ENCODE measurements around the gene MCTS1. TPM values are rescaled to one million over a fixed set of nuclear protein-coding genes. Genes with fewer than 3 reads are reported as not detected.
"Not testable (repeated sequence)": the region's sequence is repeated elsewhere in the genome, so short reads cannot be mapped to it uniquely, and the experiment has no call there.

The MCTS1 gene
- polyA plus RNA-seq, 10 donors = 36.8 to 50.7 (median 41.2) TPM

GRCh38 chrX:120617996-120618630, 14.2 kb downstream of the MCTS1 start:
- no peak for DNase-seq

- peak in 1 of 3 donors; percentile 10 for DNase-seq
These were observed 21.5 kb downstream of the MCTS1 start for GRCh38 chrX:120625371-120625770.

DNA sequence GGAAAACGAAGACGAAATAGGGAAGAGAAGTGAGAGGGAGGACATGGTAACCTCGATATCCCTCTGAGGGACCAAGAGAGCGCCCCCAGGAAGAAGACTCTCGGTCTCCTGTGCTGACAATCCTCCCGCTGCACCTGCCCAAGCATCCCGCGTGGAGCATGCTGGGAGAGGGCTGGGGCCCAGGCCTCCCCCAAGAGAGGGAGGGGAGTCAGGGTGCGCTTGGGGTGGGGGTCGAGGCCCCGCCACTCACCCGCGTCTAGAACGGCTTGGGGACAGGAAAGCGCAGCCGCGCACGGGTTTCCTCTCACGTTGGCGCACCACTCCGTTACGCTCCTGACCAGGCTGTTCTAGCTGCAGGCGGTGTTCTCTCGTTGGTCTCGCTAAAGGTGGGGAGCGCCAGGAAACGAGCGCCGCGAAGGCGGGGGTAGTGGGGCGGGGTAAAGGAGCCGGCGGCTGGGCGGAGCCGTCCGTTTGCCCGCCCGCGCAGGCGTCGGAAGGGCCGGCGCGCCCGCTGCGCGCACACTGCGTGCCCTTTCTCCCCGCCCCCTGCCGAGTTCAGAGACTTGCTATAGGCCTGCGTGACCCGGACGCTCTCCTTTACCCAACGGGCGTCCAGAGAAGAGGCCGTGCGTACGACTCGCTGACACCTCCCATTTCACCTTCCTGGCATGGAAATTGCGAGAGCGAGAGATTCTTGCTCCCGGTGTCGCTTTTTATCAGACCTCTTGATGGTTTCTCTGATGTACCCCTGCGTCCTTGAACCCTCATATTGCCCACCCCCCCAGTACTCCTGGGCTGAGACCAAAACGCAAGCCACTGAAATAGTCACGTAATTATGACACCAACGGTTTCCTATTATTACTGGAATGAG, 26.0 kb downstream of the MCTS1 start, which contains the start of gene C1GALT1C1:
C1GALT1C1 (minus strand) TSS at position 388 of the 871 bp plus-strand sequence. CDS start 2,888 bp downstream, outside the sequence.
- DNase-seq = peak; percentile 89 to 95 (median 92)

- DNase-seq = no peak
These were observed 34.7 kb downstream of the MCTS1 start for GRCh38 chrX:120638619-120639018.

GRCh38 chrX:120642871-120643270, 39.0 kb downstream of the MCTS1 start:
- no peak for DNase-seq

- no peak for DNase-seq
These were observed 43.2 kb downstream of the MCTS1 start for GRCh38 chrX:120647127-120647526.

- not testable (repeated sequence) for DNase-seq
These were observed 48.4 kb downstream of the MCTS1 start for GRCh38 chrX:120652256-120652655.

DNA sequence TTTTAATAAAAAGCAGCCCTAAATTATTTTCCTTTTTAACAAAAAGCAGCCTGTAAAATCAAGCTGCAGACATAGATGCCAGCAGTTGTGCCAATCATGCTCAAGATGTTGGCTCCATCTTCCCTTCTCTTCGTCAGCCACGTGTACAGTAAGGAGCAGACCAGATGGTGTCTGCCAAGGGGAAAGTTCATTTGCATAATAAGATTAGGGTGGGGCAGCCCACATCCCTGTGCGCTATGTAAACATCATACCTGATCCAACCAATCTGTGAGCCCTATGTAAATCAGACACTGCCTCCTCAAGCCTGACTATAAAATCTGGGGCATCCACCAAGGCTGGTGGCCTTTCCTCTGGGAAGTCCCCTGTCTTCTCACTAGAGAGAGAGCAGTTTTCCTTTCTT, 49.1 kb downstream of the MCTS1 start:
- DNase-seq = no peak

- no peak for DNase-seq
These were observed 56.7 kb downstream of the MCTS1 start for GRCh38 chrX:120660637-120661036.

Other genes starting within 250 kb of the MCTS1 start
- gene ATP1B4, start 242.0 kb upstream of the MCTS1 start, polyA plus RNA-seq (ENCODE audit: insufficient read length in 10 of 10) = 100 to 1,000 TPM; 155 to 376 (median 258) TPM
- 100 to 1,000 TPM; 101 to 148 (median 124) TPM for gene LAMP2, start 134.8 kb upstream of the MCTS1 start, polyA plus RNA-seq (ENCODE audit: insufficient read length in 10 of 10)
- 10 to 100 TPM; 25.2 to 42.7 (median 32.3) TPM for gene CUL4B, start 43.1 kb upstream of the MCTS1 start, polyA plus RNA-seq (ENCODE audit: insufficient read length in 10 of 10)
- gene C1GALT1C1, start 26.0 kb downstream of the MCTS1 start, polyA plus RNA-seq (ENCODE audit: insufficient read length in 10 of 10) = 10 to 100 TPM; 15.8 to 21.1 (median 18.8) TPM

All from muscle of back (tissue), 11 donors.